OCI-LY3 (cell line): ENCODE data around the gene MAGI2.

ENCODE experiments used
- H2AFZ ChIP-seq: fragments of 200-600, 300-600 bp; shearing (Covaris generic); 2 replicates; pipeline ENCODE4 v1.6.0; 2014; ENCODE audit warnings: antibody characterized with exemption, low read depth, low read length
- H3K27ac ChIP-seq: fragments of 200-600, 300-600 bp; sonication (generic); 2 replicates; pipeline ENCODE4 v1.5.1; 2014; ENCODE audit warnings: mild to moderate bottlenecking, low read length, moderate library complexity, mixed read lengths
- H3K27me3 ChIP-seq: fragments of 200-600, 300-600 bp; sonication (generic); 2 replicates; pipeline ENCODE4 v1.6.1; 2014; ENCODE audit warnings: low read depth, low read length, mixed read lengths
- H3K36me3 ChIP-seq: fragments of 200-600, 300-600 bp; sonication (generic); replicated peaks from 2 replicates; pipeline ENCODE3; 2014; ENCODE audit warnings: low read depth, low read length, mixed read lengths
- H3K4me1 ChIP-seq: fragments of 300-600, 200-600 bp; sonication (generic); 2 replicates; pipeline ENCODE4 v1.6.1; 2014; ENCODE audit warnings: low read length, mixed read lengths
- H3K4me2 ChIP-seq: fragments of 200-600, 300-600 bp; sonication (generic); 2 replicates; pipeline ENCODE4 v1.6.1; 2014; ENCODE audit warnings: low read length, mixed read lengths
- H3K4me3 ChIP-seq: fragments of 300-600, 200-600 bp; sonication (generic); 2 replicates; pipeline ENCODE4 v1.5.1; 2014; ENCODE audit warnings: antibody characterized with exemption, mild to moderate bottlenecking, low read length, moderate library complexity
- H3K79me2 ChIP-seq: fragments of 300-600, 200-600 bp; shearing (Covaris generic); 2 replicates; pipeline ENCODE4 v1.6.1; 2014; ENCODE audit warnings: mild to moderate bottlenecking, low read length, mixed read lengths
- H3K9ac ChIP-seq: fragments of 300-600, 200-600 bp; shearing (Covaris generic); 2 replicates; pipeline ENCODE4 v1.6.0; 2014; ENCODE audit warnings: mild to moderate bottlenecking, low read length, moderate library complexity
- H3K9me3 ChIP-seq: fragments of 200-600, 300-600 bp; shearing (Covaris generic); 2 replicates; pipeline ENCODE4 v1.6.1; 2014; ENCODE audit warnings: low read length, mixed read lengths; ENCODE audit not compliant: insufficient read depth
- H4K20me1 ChIP-seq: fragments of 200-600, 300-600 bp; sonication (generic); 2 replicates; pipeline ENCODE4 v1.6.1; 2016; ENCODE audit warnings: low read length, mixed read lengths; ENCODE audit not compliant: insufficient read depth
- CTCF ChIP-seq: fragments of 200-600, 300-600 bp; sonication (generic); IDR thresholded peaks from 2 replicates; pipeline ENCODE4 v1.5.1; 2014; ENCODE audit warnings: antibody characterized with exemption, low read length, low read depth
- EZH2phosphoT487 ChIP-seq: fragments of 200-600 bp; shearing (Covaris generic); IDR thresholded peaks from 2 replicates; pipeline ENCODE4 v1.6.1; 2018; ENCODE audit warnings: antibody characterized with exemption, mixed run types, low read depth

MAGI2 gene

GRCh38 chr7:78265486-78265885 lies 1188.0 kb downstream of the MAGI2 start:
- no peaks in the 10 kb centered on the region for H3K9me3 ChIP-seq
- no peak overlapping the region for H3K27ac ChIP-seq
- no peaks in the 10 kb centered on the region for H3K36me3 ChIP-seq
- peaks cover 8% of the 10 kb centered on the region; the same call in 1 of the 2 replicates for H3K4me1 ChIP-seq
- no peak overlapping the region for H3K9ac ChIP-seq
- H3K4me2 ChIP-seq: no peak overlapping the region
- H3K4me3 ChIP-seq: no peak overlapping the region
- H2AFZ ChIP-seq: no peak overlapping the region
- no peaks in the 10 kb centered on the region; the same call in 1 of the 2 replicates for H3K27me3 ChIP-seq
- H3K79me2 ChIP-seq: no peaks in the 10 kb centered on the region
- TF ChIP-seq EZH2phosphoT487 (no peak), CTCF (no peak)
- H4K20me1 ChIP-seq: no peaks in the 10 kb centered on the region

GRCh38 chr7:78265071-78265470 lies 1188.4 kb downstream of the MAGI2 start:
- H3K27me3 ChIP-seq: no peaks in the 10 kb centered on the region; the same call in 1 of the 2 replicates
- peaks cover 8% of the 10 kb centered on the region; the same call in 1 of the 2 replicates for H3K4me1 ChIP-seq
- H3K36me3 ChIP-seq: no peaks in the 10 kb centered on the region
- H3K4me3 ChIP-seq: no peak overlapping the region
- H3K4me2 ChIP-seq: no peak overlapping the region
- H2AFZ ChIP-seq: no peak overlapping the region
- no peaks in the 10 kb centered on the region for H3K9me3 ChIP-seq
- H3K27ac ChIP-seq: no peak overlapping the region
- H3K79me2 ChIP-seq: no peaks in the 10 kb centered on the region
- no peak for TF ChIP-seq EZH2phosphoT487
- no peak for TF ChIP-seq CTCF
- H3K9ac ChIP-seq: no peak overlapping the region
- no peaks in the 10 kb centered on the region for H4K20me1 ChIP-seq

GRCh38 chr7:78264105-78264504 lies 1189.4 kb downstream of the MAGI2 start:
- no peaks in the 10 kb centered on the region for H3K9me3 ChIP-seq
- H3K27ac ChIP-seq: no peak overlapping the region
- H2AFZ ChIP-seq: no peak overlapping the region
- H3K36me3 ChIP-seq: no peaks in the 10 kb centered on the region
- peaks cover 8% of the 10 kb centered on the region; the same call in 1 of the 2 replicates for H3K4me1 ChIP-seq
- TF ChIP-seq CTCF: no peak
- no peak for TF ChIP-seq EZH2phosphoT487
- no peak overlapping the region for H3K4me3 ChIP-seq
- H3K4me2 ChIP-seq: no peak overlapping the region
- H4K20me1 ChIP-seq: no peaks in the 10 kb centered on the region
- H3K9ac ChIP-seq: no peak overlapping the region
- H3K27me3 ChIP-seq: no peaks in the 10 kb centered on the region; the same call in 1 of the 2 replicates
- no peaks in the 10 kb centered on the region for H3K79me2 ChIP-seq

GRCh38 chr7:78261739-78262138 lies 1191.7 kb downstream of the MAGI2 start:
- Histone ChIP-seq H4K20me1 (no peaks in the 10 kb centered on the region), H3K4me3 (no peak overlapping the region), H3K9me3 (no peaks in the 10 kb centered on the region), H3K36me3 (no peaks in the 10 kb centered on the region), H3K4me1 (peaks cover 8% of the 10 kb centered on the region; the same call in 1 of the 2 replicates), H3K4me2 (no peak overlapping the region), H3K27ac (no peak overlapping the region), H2AFZ (no peak overlapping the region), H3K9ac (no peak overlapping the region), H3K79me2 (no peaks in the 10 kb centered on the region), H3K27me3 (no peaks in the 10 kb centered on the region; the same call in 1 of the 2 replicates)
- TF ChIP-seq CTCF: no peak
- no peak for TF ChIP-seq EZH2phosphoT487
